ENCODE data around the gene CDK5.
"Not testable (repeated sequence)": the region's sequence is repeated elsewhere in the genome, so short reads cannot be mapped to it uniquely, and the experiment has no call there.

The CDK5 gene

GRCh38 chr7:151012031-151012692 lies 45.5 kb downstream of the CDK5 start:
- Histone ChIP-seq H3K4me3 (ENCODE audit: low read depth, low read length, poor library complexity, severe bottlenecking) (no peak overlapping the region), H3K27me3 (ENCODE audit: insufficient read depth, low read length) (peaks cover 11% of the 10 kb centered on the region; the same call in 1 of the 2 replicates), H3K9me3 (ENCODE audit: low read length) (no peaks in the 10 kb centered on the region), H3K4me2 (ENCODE audit: low read length) (no peak overlapping the region), H4K20me1 (ENCODE audit: insufficient read depth, low read length) (no peaks in the 10 kb centered on the region), H3K36me3 (ENCODE audit: insufficient read depth, low read length) (no peaks in the 10 kb centered on the region), H3K79me2 (ENCODE audit: insufficient read depth, low read length) (no peaks in the 10 kb centered on the region), H3F3A (ENCODE audit: insufficient read depth, low read length) (no peaks in the 10 kb centered on the region), H3K9ac (ENCODE audit: low read length) (no peak overlapping the region), H2AFZ (ENCODE audit: low read length) (no peak overlapping the region), H3K4me1 (ENCODE audit: insufficient read depth, low read length, severe bottlenecking) (peaks cover 21% of the 10 kb centered on the region), H3K27ac (ENCODE audit: low read depth, low read length, poor library complexity, severe bottlenecking) (no peak overlapping the region), H3K9me2 (ENCODE audit: low read depth, low read length) (no peaks in the 10 kb centered on the region)
- TF ChIP-seq EZH2 (IDR thresholded peaks at IDR 0.05; ENCODE audit: borderline replicate concordance, low read length), result no peak
- no peak for TF ChIP-seq CTCF (IDR thresholded peaks at IDR 0.05; ENCODE audit: low read length)

DNA sequence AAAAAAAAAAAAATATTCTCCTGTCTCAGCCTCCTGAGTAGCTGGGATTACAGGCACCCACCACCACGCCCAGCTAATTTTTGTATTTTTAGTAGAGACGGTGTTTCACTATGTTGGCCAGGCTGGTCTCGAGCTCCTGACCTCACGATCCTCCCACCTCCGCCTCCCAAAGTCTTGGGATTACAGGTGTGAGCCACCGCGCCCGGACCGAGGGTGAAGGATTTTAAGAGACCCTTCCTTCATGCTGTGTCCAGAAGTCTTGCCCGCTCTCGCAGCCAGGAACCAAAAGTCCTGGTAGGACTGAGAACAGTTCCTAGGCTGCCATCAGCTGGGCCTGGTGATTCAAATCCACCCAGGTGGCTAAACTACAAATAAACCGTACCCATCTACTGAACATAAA lies 46.1 kb downstream of the CDK5 start:
- not testable (repeated sequence) for H3K4me3 ChIP-seq (ENCODE audit: low read depth, low read length, poor library complexity, severe bottlenecking); H3K9ac ChIP-seq (ENCODE audit: low read length); H3K4me2 ChIP-seq (ENCODE audit: low read length); H3K27ac ChIP-seq (ENCODE audit: low read depth, low read length, poor library complexity, severe bottlenecking); H3K9me2 ChIP-seq (ENCODE audit: low read depth, low read length); H2AFZ ChIP-seq (ENCODE audit: low read length); H3K36me3 ChIP-seq (ENCODE audit: insufficient read depth, low read length); H4K20me1 ChIP-seq (ENCODE audit: insufficient read depth, low read length); H3K79me2 ChIP-seq (ENCODE audit: insufficient read depth, low read length); H3K9me3 ChIP-seq (ENCODE audit: low read length); H3F3A ChIP-seq (ENCODE audit: insufficient read depth, low read length)
- H3K27me3 ChIP-seq (ENCODE audit: insufficient read depth, low read length), result peaks cover 11% of the 10 kb centered on the region; the same call in 1 of the 2 replicates
- H3K4me1 ChIP-seq (ENCODE audit: insufficient read depth, low read length, severe bottlenecking), result peaks cover 20% of the 10 kb centered on the region

- Histone ChIP-seq H3K4me1 (ENCODE audit: insufficient read depth, low read length, severe bottlenecking) (peaks cover 20% of the 10 kb centered on the region), H3F3A (ENCODE audit: insufficient read depth, low read length) (no peaks in the 10 kb centered on the region), H2AFZ (ENCODE audit: low read length) (no peak overlapping the region), H3K9me2 (ENCODE audit: low read depth, low read length) (no peaks in the 10 kb centered on the region), H3K27ac (ENCODE audit: low read depth, low read length, poor library complexity, severe bottlenecking) (no peak overlapping the region), H3K9me3 (ENCODE audit: low read length) (no peaks in the 10 kb centered on the region), H3K36me3 (ENCODE audit: insufficient read depth, low read length) (no peaks in the 10 kb centered on the region), H3K79me2 (ENCODE audit: insufficient read depth, low read length) (no peaks in the 10 kb centered on the region), H3K27me3 (ENCODE audit: insufficient read depth, low read length) (peaks cover 5% of the 10 kb centered on the region; the same call in 1 of the 2 replicates), H4K20me1 (ENCODE audit: insufficient read depth, low read length) (no peaks in the 10 kb centered on the region), H3K9ac (ENCODE audit: low read length) (no peak overlapping the region), H3K4me3 (ENCODE audit: low read depth, low read length, poor library complexity, severe bottlenecking) (no peak overlapping the region), H3K4me2 (ENCODE audit: low read length) (no peak overlapping the region)
- TF ChIP-seq CTCF (IDR thresholded peaks at IDR 0.05; ENCODE audit: low read length) (no peak), EZH2 (IDR thresholded peaks at IDR 0.05; ENCODE audit: borderline replicate concordance, low read length) (no peak)
These were observed 46.6 kb downstream of the CDK5 start for GRCh38 chr7:151011097-151011409.
